ENCODE data around the gene DISC1. TPM values are rescaled to one million over a fixed set of nuclear protein-coding genes. Genes with fewer than 3 reads are reported as not detected.
A peak's percentile ranks its signal among the peaks of the same experiment; 100 is the strongest.

The DISC1 gene
- polyA plus RNA-seq, 3 donors = 5.5 to 14.7 (median 5.8) TPM

DNA sequence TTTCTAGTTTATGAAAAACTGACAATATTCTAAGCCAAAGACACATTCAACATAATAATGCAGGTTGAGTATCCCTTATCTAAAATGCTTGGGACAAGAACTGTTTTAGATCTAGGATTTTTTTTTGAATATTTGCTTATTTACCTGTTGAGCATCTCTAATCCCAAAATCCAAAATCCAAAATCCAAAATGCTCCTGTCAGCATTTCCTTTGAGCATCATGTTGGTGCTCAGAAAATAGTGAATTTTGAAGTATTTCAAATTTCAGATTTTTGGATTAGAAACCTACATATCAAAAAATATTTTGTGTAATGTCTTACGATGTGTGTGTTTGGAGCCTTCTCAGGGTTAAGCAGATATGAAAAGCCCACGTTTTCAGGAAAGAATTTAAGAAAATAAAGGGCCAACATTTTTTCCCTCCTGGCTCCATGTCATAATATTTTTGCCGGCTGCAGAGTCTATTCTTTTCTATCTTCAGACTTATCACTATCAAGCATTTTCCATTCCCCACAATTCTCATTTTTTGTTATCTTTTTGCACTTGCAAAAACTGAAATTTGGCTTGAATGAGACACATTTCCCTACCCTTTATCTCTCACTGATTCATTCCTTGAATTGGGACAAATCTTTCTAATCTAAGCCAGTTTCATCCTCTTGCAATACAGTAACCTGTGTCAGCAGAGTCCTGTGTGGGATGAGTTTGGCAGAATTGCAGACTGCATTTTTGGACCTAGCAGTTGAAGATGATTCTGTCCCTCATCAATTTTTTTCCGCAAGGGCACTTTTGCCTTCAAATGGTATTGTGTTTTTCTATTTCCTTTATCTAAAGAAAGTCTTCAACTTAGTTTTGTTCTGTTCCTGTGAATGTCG lies 233.9 kb downstream of the DISC1 start:
- peaks cover 42% of the 10 kb centered on the region for H4K20me1 ChIP-seq (ENCODE audit: insufficient read depth, low read length)
- H2AFZ ChIP-seq (ENCODE audit: insufficient read depth, low read depth, low read length, poor library complexity, severe bottlenecking) = no peak overlapping the region
- no peaks in the 10 kb centered on the region for H3K79me2 ChIP-seq (ENCODE audit: insufficient read depth, low read length)
- no peak overlapping the region for H3K27ac ChIP-seq (ENCODE audit: low read depth in 1 of 2, low read length in 2 of 2)
- H3K4me3 ChIP-seq (replicated peaks in 1 of 3; ENCODE audit: low read depth in 2 of 3, low read length in 3 of 3) = no peak overlapping the region
- peaks cover 4 to 6% of the 10 kb centered on the region in 2 donors for H3K4me1 ChIP-seq (ENCODE audit: control insufficient read depth in 1 of 2, insufficient read depth in 2 of 2, low read length in 2 of 2)
- H3K9me3 Mint-ChIP-seq = no peaks in the 10 kb centered on the region
- H3K27ac Mint-ChIP-seq = no peak overlapping the region
- no peak overlapping the region for H3K4me2 ChIP-seq (replicated peaks; ENCODE audit: extremely low read depth, low read length, poor library complexity, severe bottlenecking)
- WGBS (ENCODE audit: insufficient coverage) = 94% methylated on average over 3 of the region's 5 CpGs
- H3K4me1 Mint-ChIP-seq = peaks cover 18% of the 10 kb centered on the region
- peaks cover 0 to 38% of the 10 kb centered on the region in 2 donors for H3K36me3 ChIP-seq (replicated peaks in 1 of 2; ENCODE audit: control insufficient read depth in 1 of 2, insufficient read depth in 2 of 2, low read length in 2 of 2)
- no peaks in the 10 kb centered on the region for H3K27me3 ChIP-seq (ENCODE audit: control insufficient read depth in 2 of 2, insufficient read depth in 2 of 2, low read length in 2 of 2)
- no peak for DNase-seq
- no peaks in the 10 kb centered on the region for H3K9me3 ChIP-seq (replicated peaks in 1 of 2; ENCODE audit: control insufficient read depth in 1 of 2, insufficient read depth in 1 of 2, low read length in 2 of 2)
- TF ChIP-seq, protein P1, sequence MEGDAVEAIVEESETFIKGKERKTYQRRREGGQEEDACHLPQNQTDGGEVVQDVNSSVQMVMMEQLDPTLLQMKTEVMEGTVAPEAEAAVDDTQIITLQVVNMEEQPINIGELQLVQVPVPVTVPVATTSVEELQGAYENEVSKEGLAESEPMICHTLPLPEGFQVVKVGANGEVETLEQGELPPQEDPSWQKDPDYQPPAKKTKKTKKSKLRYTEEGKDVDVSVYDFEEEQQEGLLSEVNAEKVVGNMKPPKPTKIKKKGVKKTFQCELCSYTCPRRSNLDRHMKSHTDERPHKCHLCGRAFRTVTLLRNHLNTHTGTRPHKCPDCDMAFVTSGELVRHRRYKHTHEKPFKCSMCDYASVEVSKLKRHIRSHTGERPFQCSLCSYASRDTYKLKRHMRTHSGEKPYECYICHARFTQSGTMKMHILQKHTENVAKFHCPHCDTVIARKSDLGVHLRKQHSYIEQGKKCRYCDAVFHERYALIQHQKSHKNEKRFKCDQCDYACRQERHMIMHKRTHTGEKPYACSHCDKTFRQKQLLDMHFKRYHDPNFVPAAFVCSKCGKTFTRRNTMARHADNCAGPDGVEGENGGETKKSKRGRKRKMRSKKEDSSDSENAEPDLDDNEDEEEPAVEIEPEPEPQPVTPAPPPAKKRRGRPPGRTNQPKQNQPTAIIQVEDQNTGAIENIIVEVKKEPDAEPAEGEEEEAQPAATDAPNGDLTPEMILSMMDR (IDR thresholded peaks at IDR 0.05) = no peak
- no peak overlapping the region for H3K4me3 Mint-ChIP-seq
- H3K36me3 Mint-ChIP-seq = peaks cover 17 to 30% of the 10 kb centered on the region in 2 donors
- no peak overlapping the region for H3K9ac ChIP-seq (ENCODE audit: insufficient read depth, low read length, poor library complexity, severe bottlenecking)
- intact Hi-C loops (cut with micrococcal nuclease) = no loop called here
- no peaks in the 10 kb centered on the region for H3K27me3 Mint-ChIP-seq (ENCODE audit: low read depth in 3 of 3)

- Mint-ChIP-seq H3K4me3 (no peak overlapping the region), H3K4me1 (peaks cover 19% of the 10 kb centered on the region), H3K36me3 (peaks cover 16 to 26% of the 10 kb centered on the region in 2 donors), H3K27me3 (ENCODE audit: low read depth in 3 of 3) (no peaks in the 10 kb centered on the region), H3K27ac (peak overlapping the region in 1 of 7 donors; percentile 43), H3K9me3 (no peaks in the 10 kb centered on the region)
- H3K4me3 ChIP-seq (replicated peaks in 1 of 3; ENCODE audit: low read depth in 2 of 3, low read length in 3 of 3) = no peak overlapping the region
- WGBS (ENCODE audit: insufficient coverage) = 92% methylated on average over 3 of the region's 7 CpGs
- no peak overlapping the region for H3K9ac ChIP-seq (ENCODE audit: insufficient read depth, low read length, poor library complexity, severe bottlenecking)
- no peaks in the 10 kb centered on the region for H3K9me3 ChIP-seq (replicated peaks in 1 of 2; ENCODE audit: control insufficient read depth in 1 of 2, insufficient read depth in 1 of 2, low read length in 2 of 2)
- TF ChIP-seq, protein P1 (IDR thresholded peaks at IDR 0.05) = no peak
- H2AFZ ChIP-seq (ENCODE audit: insufficient read depth, low read depth, low read length, poor library complexity, severe bottlenecking) = no peak overlapping the region
- peak overlapping the region in 1 of 2 donors; percentile 2 for H3K27ac ChIP-seq (ENCODE audit: low read depth in 1 of 2, low read length in 2 of 2)
- no peak overlapping the region for H3K4me2 ChIP-seq (replicated peaks; ENCODE audit: extremely low read depth, low read length, poor library complexity, severe bottlenecking)
- intact Hi-C loops (cut with micrococcal nuclease) = no loop called here
- H3K27me3 ChIP-seq (ENCODE audit: control insufficient read depth in 2 of 2, insufficient read depth in 2 of 2, low read length in 2 of 2) = no peaks in the 10 kb centered on the region
- peak in 2 of 3 donors; percentile 7 to 12 for DNase-seq
- H3K36me3 ChIP-seq (replicated peaks in 1 of 2; ENCODE audit: control insufficient read depth in 1 of 2, insufficient read depth in 2 of 2, low read length in 2 of 2) = peaks cover 0 to 29% of the 10 kb centered on the region in 2 donors
- H3K79me2 ChIP-seq (ENCODE audit: insufficient read depth, low read length) = no peaks in the 10 kb centered on the region
- H4K20me1 ChIP-seq (ENCODE audit: insufficient read depth, low read length) = peaks cover 30% of the 10 kb centered on the region
- peaks cover 0 to 7% of the 10 kb centered on the region in 2 donors for H3K4me1 ChIP-seq (ENCODE audit: control insufficient read depth in 1 of 2, insufficient read depth in 2 of 2, low read length in 2 of 2)
Measured at GRCh38 chr1:231861541-231862481, 235.2 kb downstream of the DISC1 start.

Data from CD14-positive monocyte (primary cell).